Endothelial cell (in vitro differentiated cells): Measurements from ENCODE around the gene HSPBP1. TPM values are rescaled to one million over a fixed set of nuclear protein-coding genes. Genes with fewer than 3 reads are reported as not detected.

ENCODE experiments used
- DNase-seq: peaks from one replicate; pipeline ENCODE4 v3.0.0; 2021; ENCODE audit warnings: low spot score
- H3K27ac Mint-ChIP-seq: one replicate; pipeline ENCODE4 v1.8.0; 2021; ENCODE audit warnings: mixed read lengths, inconsistent platforms; ENCODE audit not compliant: unreplicated experiment
- H3K27me3 Mint-ChIP-seq: one replicate; pipeline ENCODE4 v1.8.0; 2021; ENCODE audit warnings: mild to moderate bottlenecking, moderate library complexity, mixed read lengths, inconsistent platforms; ENCODE audit not compliant: unreplicated experiment
- H3K36me3 Mint-ChIP-seq: one replicate; pipeline ENCODE4 v1.8.0; 2021; ENCODE audit warnings: mild to moderate bottlenecking, low read depth, mixed read lengths, inconsistent platforms; ENCODE audit not compliant: unreplicated experiment
- H3K4me1 Mint-ChIP-seq: one replicate; pipeline ENCODE4 v1.8.0; 2021; ENCODE audit warnings: mild to moderate bottlenecking, mixed read lengths, inconsistent platforms; ENCODE audit not compliant: unreplicated experiment
- H3K4me3 Mint-ChIP-seq: one replicate; pipeline ENCODE4 v1.8.0; 2021; ENCODE audit warnings: mild to moderate bottlenecking, mixed read lengths, inconsistent platforms; ENCODE audit not compliant: unreplicated experiment
- H3K9me3 Mint-ChIP-seq: one replicate; pipeline ENCODE4 v1.8.0; 2021; ENCODE audit warnings: mixed read lengths, inconsistent platforms; ENCODE audit not compliant: unreplicated experiment
- CTCF ChIP-seq: fragments of 200-600 bp; sonication (generic); IDR thresholded peaks from one replicate; pipeline ENCODE4 v1.5.0; 2021; ENCODE audit warnings: antibody characterized with exemption; ENCODE audit not compliant: unreplicated experiment
- total RNA-seq: library from RNA; stranded (reverse); fragmentation: NEBNext Ultra II Directional; extraction: Animal tissue kit (Norgen Biotek cat#: 25700); gene quantifications from one replicate; pipeline ENCODE4 v1.2.1, GENCODE V29; 2021; ENCODE audit not compliant: unreplicated experiment

The HSPBP1 gene
- total RNA-seq, 1 donor from 2014 or later: 24.6 TPM

GRCh38 chr19:55229789-55230182, 50.1 kb downstream of the HSPBP1 start:
- peaks cover 36% of the 10 kb centered on the region for H3K36me3 Mint-ChIP-seq
- no peak overlapping the region for H3K27ac Mint-ChIP-seq
- no peaks in the 10 kb centered on the region for H3K9me3 Mint-ChIP-seq
- H3K4me1 Mint-ChIP-seq: peaks cover 3% of the 10 kb centered on the region
- H3K27me3 Mint-ChIP-seq: peaks cover 11% of the 10 kb centered on the region
- H3K4me3 Mint-ChIP-seq: no peak overlapping the region
- DNase-seq: no peak
- no peak for TF ChIP-seq CTCF

GRCh38 chr19:55229145-55229788, 50.6 kb downstream of the HSPBP1 start:
- no peak for TF ChIP-seq CTCF
- H3K9me3 Mint-ChIP-seq: no peaks in the 10 kb centered on the region
- no peak overlapping the region for H3K27ac Mint-ChIP-seq
- no peak for DNase-seq
- peaks cover 11% of the 10 kb centered on the region for H3K27me3 Mint-ChIP-seq
- H3K4me3 Mint-ChIP-seq: no peak overlapping the region
- H3K36me3 Mint-ChIP-seq: peaks cover 30% of the 10 kb centered on the region
- H3K4me1 Mint-ChIP-seq: peaks cover 3% of the 10 kb centered on the region

GRCh38 chr19:55228403-55229031, 51.4 kb downstream of the HSPBP1 start, which contains the start of gene TMEM86B:
TSS of gene TMEM86B (minus strand) at chr19:55228763. CDS start at chr19:55228741, 22 bp downstream.
- Mint-ChIP-seq H3K4me3 (no peak within 1 kb of the TSS), H3K9me3 (no peaks in the 10 kb centered on the region), H3K4me1 (peaks cover 3% of the 10 kb centered on the region), H3K36me3 (peaks cover 27% of the 10 kb centered on the region), H3K27ac (no peak within 1 kb of the TSS), H3K27me3 (peaks cover 12% of the 10 kb centered on the region)
- no peak for TF ChIP-seq CTCF
- DNase-seq: no peak

GRCh38 chr19:55228015-55228391, 51.9 kb downstream of the HSPBP1 start:
- Mint-ChIP-seq H3K9me3 (no peaks in the 10 kb centered on the region), H3K36me3 (peaks cover 26% of the 10 kb centered on the region), H3K4me3 (no peak overlapping the region), H3K27me3 (peaks cover 13% of the 10 kb centered on the region), H3K27ac (no peak overlapping the region), H3K4me1 (peaks cover 3% of the 10 kb centered on the region)
- no peak for TF ChIP-seq CTCF
- no peak for DNase-seq
